OCI-LY7 (cell line): Measurements from ENCODE around the gene EXOC4.

Source experiments
- CTCF ChIP-seq: fragments of 200-600 bp; sonication (generic); conservative IDR thresholded peaks from 2 replicates; pipeline ENCODE4 v1.5.1; 2014; ENCODE audit warnings: mild to moderate bottlenecking, antibody characterized with exemption, low read length, moderate library complexity, mixed read lengths
- EZH2phosphoT487 ChIP-seq: fragments of 200-600 bp; sonication (generic); IDR thresholded peaks from 2 replicates; pipeline ENCODE4 v1.6.1; 2018; ENCODE audit warnings: low read depth, borderline replicate concordance, mild to moderate bottlenecking, mixed run types, antibody characterized with exemption, low read length, moderate library complexity, mixed read lengths

GRCh38 chr7:133932591-133932990 lies 679.7 kb downstream of the EXOC4 start:
- TF ChIP-seq CTCF (no peak), EZH2phosphoT487 (no peak)
